Daoy (cell line): ENCODE data around the gene DMRT1. TPM values are rescaled to one million over a fixed set of nuclear protein-coding genes. Genes with fewer than 3 reads are reported as not detected.

Source experiments
- DNase-seq: peaks from one replicate; pipeline ENCODE4 v3.0.0-alpha.2; 2015; ENCODE audit warnings: low read depth
- total RNA-seq: library from RNA; depleted of rRNA; stranded (reverse); fragments of >200 nt; shearing (Covaris generic); gene quantifications from 2 replicates; pipeline ENCODE4 v1.2.3, GENCODE V29; 2014; rRNA removed

The DMRT1 gene
- total RNA-seq, 1 experiment from 2014 or later: 0.46 TPM

DNA sequence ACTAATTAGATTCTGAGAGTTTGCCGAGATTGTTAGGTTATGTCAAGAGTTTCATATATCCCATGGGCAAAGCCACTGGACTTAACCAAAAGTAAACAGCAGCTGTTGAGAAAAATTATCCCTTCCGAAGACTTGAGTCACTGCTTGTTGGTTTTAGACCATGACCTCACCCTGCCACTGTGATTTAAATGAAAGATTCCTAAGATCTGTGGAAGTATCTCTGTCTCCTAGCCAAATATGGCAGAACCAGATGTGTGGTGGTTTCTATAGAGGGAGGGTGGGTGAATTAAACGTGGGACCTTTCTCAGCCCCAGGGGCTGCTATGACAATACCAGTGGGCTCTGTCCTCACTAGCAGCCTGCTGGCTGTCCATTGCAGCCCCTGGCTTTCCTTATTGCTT, 154.3 kb downstream of the DMRT1 start:
- peak; percentile 92 for DNase-seq

- peak; percentile 46 for DNase-seq
These were observed 157.0 kb downstream of the DMRT1 start for GRCh38 chr9:998299-999110.

DNA sequence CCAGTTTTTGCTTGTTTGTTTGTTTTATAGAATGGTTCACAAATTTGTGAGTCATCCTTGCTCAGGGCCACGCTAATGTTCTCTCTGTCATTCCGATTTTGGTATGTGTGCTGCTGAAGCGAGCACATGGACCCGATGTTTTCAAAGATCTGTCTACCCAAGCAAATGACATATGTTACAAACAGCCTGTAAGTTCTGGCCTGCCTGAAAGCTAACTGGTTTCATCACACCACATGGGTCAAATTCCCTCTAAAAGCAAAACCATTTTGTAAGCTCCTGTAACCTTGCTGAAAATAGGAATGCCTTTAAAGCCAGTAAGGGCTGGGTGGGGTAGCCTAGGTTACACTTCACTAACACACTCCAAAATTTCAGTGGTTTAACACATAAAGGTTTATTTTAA, 160.3 kb downstream of the DMRT1 start:
- no peak for DNase-seq

- no peak for DNase-seq
These were observed 161.2 kb downstream of the DMRT1 start for GRCh38 chr9:1002678-1003077.

- DNase-seq: peak; percentile 78
These were observed 163.7 kb downstream of the DMRT1 start for GRCh38 chr9:1005043-1005667.

DNA sequence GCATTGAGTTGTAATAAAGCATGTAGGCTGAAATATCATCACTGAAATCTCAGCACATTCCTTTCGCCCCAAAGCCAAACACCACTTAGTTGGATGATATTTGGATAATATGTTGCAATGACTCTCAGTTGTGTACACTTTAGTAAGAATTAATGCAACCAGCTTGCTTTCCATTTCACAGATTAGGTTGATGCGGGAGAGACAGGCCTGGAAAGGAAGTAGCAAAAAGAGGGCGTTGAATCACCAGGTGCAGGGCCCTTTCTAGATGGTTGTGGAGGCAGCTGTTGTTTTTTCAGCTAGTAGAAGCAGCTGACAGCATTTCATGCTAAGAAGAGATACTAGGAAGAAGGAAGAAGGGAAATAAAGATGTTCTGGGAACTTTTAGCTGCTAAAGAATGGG, 165.8 kb downstream of the DMRT1 start:
- no peak for DNase-seq

DNA sequence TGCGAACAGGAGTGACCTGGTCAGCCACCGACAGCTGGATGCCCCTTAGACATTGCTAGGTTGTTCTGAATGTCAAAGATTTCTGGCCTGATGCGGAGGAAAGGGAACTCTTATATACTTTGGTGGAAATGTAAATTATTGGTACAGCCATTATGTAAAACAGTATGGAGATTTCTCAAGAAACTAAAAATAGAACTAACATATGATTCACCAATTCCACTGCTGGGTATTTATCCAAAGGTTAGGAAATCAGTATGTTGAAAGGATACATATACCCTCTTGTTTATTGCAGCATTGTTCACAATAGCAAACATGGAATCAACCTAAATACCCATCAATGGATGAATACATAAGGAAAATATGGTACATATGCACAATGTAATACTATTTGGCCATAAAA, 166.7 kb downstream of the DMRT1 start:
- no peak for DNase-seq

DNA sequence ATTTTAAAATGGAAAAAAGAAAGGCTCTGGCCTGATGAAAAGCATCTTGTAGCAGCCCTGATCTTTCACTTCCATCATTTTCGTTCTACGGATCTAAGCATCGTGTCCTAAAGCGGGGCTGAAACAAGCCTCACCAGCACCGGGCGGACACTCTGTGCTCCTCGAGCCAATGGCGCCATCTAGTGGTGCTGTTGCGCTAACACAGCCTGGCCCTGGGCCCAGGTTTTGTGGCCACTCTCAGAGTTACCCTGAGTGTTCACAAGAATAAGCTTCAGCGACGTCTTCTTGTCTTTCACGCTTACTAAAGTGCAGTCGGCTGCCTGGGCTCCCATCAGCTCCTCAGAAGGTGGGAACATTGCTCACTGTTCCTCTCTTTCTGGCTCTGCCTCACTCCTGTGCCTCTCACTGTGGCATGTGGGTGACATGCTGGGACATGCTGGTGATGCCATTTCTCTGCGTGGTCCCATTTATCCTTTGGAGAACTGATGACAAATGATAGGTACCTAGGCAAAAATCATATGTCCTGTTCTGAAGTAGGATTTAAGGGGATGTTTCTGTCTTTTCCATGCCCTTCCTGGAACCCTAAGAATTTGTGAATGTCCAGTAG, 167.7 kb downstream of the DMRT1 start:
- peak; percentile 92 for DNase-seq

GRCh38 chr9:1013021-1013420, 171.5 kb downstream of the DMRT1 start:
- no peak for DNase-seq

DNA sequence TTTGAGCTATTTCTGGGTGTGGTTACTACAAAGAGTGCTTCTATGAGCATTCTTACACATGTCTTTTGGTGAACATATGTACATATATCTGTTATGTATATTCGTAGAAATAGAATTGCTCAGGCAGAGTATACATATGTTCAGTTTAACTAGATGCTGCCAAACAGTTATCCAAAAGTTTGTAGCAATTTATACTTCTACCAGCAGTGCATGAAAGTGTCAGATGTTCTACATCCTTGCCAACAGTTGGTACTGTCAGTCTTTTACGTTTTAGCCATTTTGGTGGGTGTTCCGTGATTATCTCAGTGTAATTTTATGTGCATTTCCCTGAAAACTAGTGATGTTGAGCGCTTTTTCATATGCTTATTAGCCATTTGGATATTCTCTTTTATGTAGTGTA, 172.7 kb downstream of the DMRT1 start:
- DNase-seq: no peak

- DNase-seq: no peak
These were observed 173.1 kb downstream of the DMRT1 start for GRCh38 chr9:1014640-1015039.

DNA sequence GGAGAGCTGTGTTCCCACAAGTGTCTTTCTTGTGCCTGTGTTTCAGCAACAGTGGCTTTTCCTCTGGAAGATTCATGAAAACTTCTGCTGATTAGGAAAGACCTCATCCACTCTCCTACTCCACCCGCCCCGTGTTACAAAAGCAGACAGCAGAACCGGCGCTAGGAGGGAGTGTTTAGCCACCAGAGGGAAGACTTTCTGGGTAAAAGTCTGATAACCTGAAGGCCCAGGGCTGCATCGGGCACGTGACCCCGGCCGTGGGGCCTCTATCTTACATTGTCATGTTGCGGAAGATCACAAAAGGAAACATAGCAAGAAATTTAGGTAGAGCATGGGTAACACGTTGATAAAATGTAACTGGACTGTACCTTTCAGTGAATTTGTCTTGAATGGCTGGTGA, 176.6 kb downstream of the DMRT1 start:
- DNase-seq: peak; percentile 66

Other genes with a start within 250 kb of the DMRT1 start
- gene DMRT3, start 135.0 kb downstream of the DMRT1 start, total RNA-seq: not detected in 2 replicates
- gene DMRT2, start 208.7 kb downstream of the DMRT1 start, total RNA-seq: 14.4 and 15.4 TPM in 2 replicates